ENCODE results near the gene FOXO3. TPM values are rescaled to one million over a fixed set of nuclear protein-coding genes. Genes with fewer than 3 reads are reported as not detected.
"Not testable (repeated sequence)": the region's sequence is repeated elsewhere in the genome, so short reads cannot be mapped to it uniquely, and the experiment has no call there.

FOXO3 gene
- total RNA-seq, 2 experiments from 2014 or later, result 3.1 to 3.6 TPM

GRCh38 chr6:108557494-108558371 is 3.0 kb upstream of the FOXO3 start:
- peak; percentile 56 for DNase-seq
- peaks cover 8% of the 10 kb centered on the region for H3K27me3 Mint-ChIP-seq (ENCODE audit: low read depth)
- peaks cover 12% of the 10 kb centered on the region for H3K4me1 Mint-ChIP-seq (ENCODE audit: low read depth)
- peaks cover 3% of the 10 kb centered on the region for H3K36me3 Mint-ChIP-seq (ENCODE audit: low read depth)
- intact Hi-C loops (cut with micrococcal nuclease), result loop anchor here (1.0 to 5.0 kb wide), 13 partner anchors 73 to 925 kb away; partner anchors contain the start of genes CD164, CEP57L1, OSTM1 and SNX3
- peak overlapping the region; percentile 88 for H3K4me3 Mint-ChIP-seq
- no peaks in the 10 kb centered on the region for H3K9me3 Mint-ChIP-seq
- CTCF ChIA-PET, result interaction anchor here (0.8 to 3.5 kb wide), 4 partner anchors 16 to 515 kb away, joined by 3 to 13 read pairs (median 3); partner anchors contain the start of gene ARMC2
- peak overlapping the region; percentile 89 for H3K27ac Mint-ChIP-seq

GRCh38 chr6:108558372-108559096 is 2.2 kb upstream of the FOXO3 start:
- H3K36me3 Mint-ChIP-seq (ENCODE audit: low read depth), result peaks cover 3% of the 10 kb centered on the region
- H3K4me3 Mint-ChIP-seq, result peak overlapping the region; percentile 88
- peak; percentile 97 for DNase-seq
- no peaks in the 10 kb centered on the region for H3K9me3 Mint-ChIP-seq
- H3K27me3 Mint-ChIP-seq (ENCODE audit: low read depth), result peaks cover 10% of the 10 kb centered on the region
- peaks cover 16% of the 10 kb centered on the region for H3K4me1 Mint-ChIP-seq (ENCODE audit: low read depth)
- H3K27ac Mint-ChIP-seq, result peak overlapping the region; percentile 89
- CTCF ChIA-PET, result interaction anchor here (1.0 to 3.5 kb wide), 2 partner anchors 20 to 514 kb away, joined by 3 to 13 read pairs; no protein-coding TSS in a partner anchor
- intact Hi-C loops (cut with micrococcal nuclease), result loop anchor here (1.0 to 5.0 kb wide), 13 partner anchors 72 to 924 kb away; partner anchors contain the start of genes CD164, CEP57L1, OSTM1 and SNX3

DNA sequence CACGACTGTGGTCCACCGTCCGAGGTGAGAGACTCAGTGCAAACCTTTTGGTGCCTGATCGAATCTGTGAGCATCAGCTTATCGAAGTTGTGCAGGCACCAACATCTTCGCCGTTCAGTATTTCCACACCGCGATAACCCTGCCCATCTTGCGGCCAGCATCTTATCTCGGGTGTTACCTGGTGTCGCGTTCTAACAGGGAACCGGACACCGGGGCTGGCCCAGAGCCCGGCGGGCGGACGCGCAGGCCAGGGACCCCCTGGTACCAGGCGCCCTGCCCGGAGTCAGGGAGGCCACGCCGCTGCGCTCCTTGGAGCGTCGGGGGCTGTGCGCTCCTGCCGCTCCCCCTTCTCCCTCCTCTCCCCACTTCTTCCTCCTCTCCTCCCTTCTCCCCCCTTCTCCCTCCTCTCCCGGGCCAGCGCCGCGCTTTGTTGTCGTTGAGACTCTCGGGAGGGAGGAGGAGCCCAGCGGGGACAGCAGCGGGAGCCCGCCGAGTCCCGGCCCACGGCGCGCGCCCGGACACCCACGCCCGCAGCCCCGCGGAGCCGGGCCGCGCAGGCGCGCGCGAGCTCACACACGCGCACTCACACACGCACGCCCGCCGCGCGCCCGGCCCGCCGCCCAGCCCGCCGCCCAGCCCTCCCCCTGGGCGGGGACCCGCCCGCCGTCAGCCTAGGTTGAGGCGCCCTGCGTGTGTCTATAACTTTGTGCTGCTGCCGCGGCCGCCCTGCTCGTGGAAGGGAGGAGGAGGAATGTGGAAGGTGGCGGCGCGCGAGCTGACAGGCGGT is 1.4 kb upstream of the FOXO3 start:
- H3K4me3 Mint-ChIP-seq, result peak overlapping the region; percentile 88
- peaks cover 3% of the 10 kb centered on the region for H3K36me3 Mint-ChIP-seq (ENCODE audit: low read depth)
- H3K27me3 Mint-ChIP-seq (ENCODE audit: low read depth), result peaks cover 10% of the 10 kb centered on the region
- peak; percentile 78 for DNase-seq
- intact Hi-C loops (cut with micrococcal nuclease), result loop anchor here (2.0 to 5.0 kb wide), 6 partner anchors 278 to 923 kb away; partner anchors contain the start of gene ZBTB24
- no peaks in the 10 kb centered on the region for H3K9me3 Mint-ChIP-seq
- H3K4me1 Mint-ChIP-seq (ENCODE audit: low read depth), result peaks cover 22% of the 10 kb centered on the region
- CTCF ChIA-PET, result interaction anchor here (3.5 kb wide), 1 partner anchor 513 kb away, joined by 13 read pairs; no protein-coding TSS in a partner anchor
- H3K27ac Mint-ChIP-seq, result peak overlapping the region; percentile 89

- H3K4me3 Mint-ChIP-seq, result peak overlapping the region; percentile 80
- DNase-seq, result no peak
Observed at GRCh38 chr6:108559884-108560462, 744 bp upstream of the FOXO3 start.

DNA sequence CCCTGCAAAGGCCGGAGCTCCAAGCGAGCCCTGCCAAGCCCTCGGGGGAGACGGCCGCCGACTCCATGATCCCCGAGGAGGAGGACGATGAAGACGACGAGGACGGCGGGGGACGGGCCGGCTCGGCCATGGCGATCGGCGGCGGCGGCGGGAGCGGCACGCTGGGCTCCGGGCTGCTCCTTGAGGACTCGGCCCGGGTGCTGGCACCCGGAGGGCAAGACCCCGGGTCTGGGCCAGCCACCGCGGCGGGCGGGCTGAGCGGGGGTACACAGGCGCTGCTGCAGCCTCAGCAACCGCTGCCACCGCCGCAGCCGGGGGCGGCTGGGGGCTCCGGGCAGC is 561 bp downstream of the FOXO3 start:
- intact Hi-C loops (cut with micrococcal nuclease), result loop anchor here (10.0 kb wide), 1 partner anchor 836 kb away; no protein-coding TSS in a partner anchor
- H3K27me3 Mint-ChIP-seq (ENCODE audit: low read depth); H3K36me3 Mint-ChIP-seq (ENCODE audit: low read depth); H3K9me3 Mint-ChIP-seq; DNase-seq; H3K4me3 Mint-ChIP-seq; H3K27ac Mint-ChIP-seq: not testable (repeated sequence)
- CTCF ChIA-PET, result interaction anchor here (1.9 kb wide), 1 partner anchor 19 kb away, joined by 5 read pairs; no protein-coding TSS in a partner anchor
- H3K4me1 Mint-ChIP-seq (ENCODE audit: low read depth), result peaks cover 42% of the 10 kb centered on the region

More at GRCh38 chr6:108559884-108560462, 744 bp upstream of the FOXO3 start:
- CTCF ChIA-PET, result interaction anchor here (3.5 kb wide), 1 partner anchor 512 kb away, joined by 13 read pairs; no protein-coding TSS in a partner anchor
- intact Hi-C loops (cut with micrococcal nuclease), result loop anchor here (2.0 to 10.0 kb wide), 7 partner anchors 277 to 922 kb away; partner anchors contain the start of gene ZBTB24
- peaks cover 29% of the 10 kb centered on the region for H3K4me1 Mint-ChIP-seq (ENCODE audit: low read depth)
- peak overlapping the region; percentile 24 for H3K27ac Mint-ChIP-seq
- peaks cover 10% of the 10 kb centered on the region for H3K27me3 Mint-ChIP-seq (ENCODE audit: low read depth)
- H3K9me3 Mint-ChIP-seq, result no peaks in the 10 kb centered on the region
- H3K36me3 Mint-ChIP-seq (ENCODE audit: low read depth), result peaks cover 3% of the 10 kb centered on the region

GRCh38 chr6:108561742-108562502 is 1.2 kb downstream of the FOXO3 start:
- CTCF ChIA-PET, result interaction anchor here (0.6 to 1.9 kb wide), 4 partner anchors 18 to 451 kb away, joined by 3 to 6 read pairs (median 4); no protein-coding TSS in a partner anchor
- peak overlapping the region; percentile 51 for H3K4me3 Mint-ChIP-seq
- peaks cover 10% of the 10 kb centered on the region for H3K27me3 Mint-ChIP-seq (ENCODE audit: low read depth)
- no peak for DNase-seq
- no peaks in the 10 kb centered on the region for H3K9me3 Mint-ChIP-seq
- peaks cover 43% of the 10 kb centered on the region for H3K4me1 Mint-ChIP-seq (ENCODE audit: low read depth)
- H3K36me3 Mint-ChIP-seq (ENCODE audit: low read depth), result peaks cover 3% of the 10 kb centered on the region
- intact Hi-C loops (cut with micrococcal nuclease), result loop anchor here (10.0 kb wide), 1 partner anchor 837 kb away; no protein-coding TSS in a partner anchor
- H3K27ac Mint-ChIP-seq, result no peak overlapping the region

DNA sequence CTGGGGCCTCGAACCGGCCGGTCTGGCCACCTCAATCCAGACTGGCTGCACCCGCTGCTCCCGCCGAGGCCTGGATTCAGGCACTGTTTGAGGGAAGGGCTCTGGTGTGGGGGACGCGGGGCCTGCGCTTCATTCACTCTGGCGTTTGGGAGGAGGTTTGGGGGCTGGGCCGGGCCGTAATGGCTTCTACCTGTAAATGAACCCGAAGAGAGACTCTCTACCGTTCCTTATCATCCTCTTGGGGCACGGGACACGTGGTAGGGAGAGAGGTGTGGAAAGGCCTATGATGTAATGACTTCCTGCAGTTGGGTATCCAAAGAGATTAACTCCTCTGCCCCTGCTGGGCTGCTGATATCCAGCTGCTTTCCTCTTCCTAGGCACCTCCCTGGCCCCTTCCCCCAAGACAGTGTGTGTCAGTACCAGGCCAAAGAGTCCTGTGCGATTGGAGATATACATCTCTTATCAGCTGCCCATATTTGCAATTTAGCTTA is 1.8 kb downstream of the FOXO3 start:
- H3K9me3 Mint-ChIP-seq, result no peaks in the 10 kb centered on the region
- peaks cover 10% of the 10 kb centered on the region for H3K27me3 Mint-ChIP-seq (ENCODE audit: low read depth)
- intact Hi-C loops (cut with micrococcal nuclease), result loop anchor here (10.0 kb wide), 1 partner anchor 838 kb away; no protein-coding TSS in a partner anchor
- CTCF ChIA-PET, result interaction anchor here (0.6 to 1.9 kb wide), 4 partner anchors 18 to 451 kb away, joined by 3 to 6 read pairs (median 4); no protein-coding TSS in a partner anchor
- no peak for DNase-seq
- H3K4me1 Mint-ChIP-seq (ENCODE audit: low read depth), result peaks cover 43% of the 10 kb centered on the region
- H3K27ac Mint-ChIP-seq, result no peak overlapping the region
- peaks cover 3% of the 10 kb centered on the region for H3K36me3 Mint-ChIP-seq (ENCODE audit: low read depth)
- H3K4me3 Mint-ChIP-seq, result peak overlapping the region; percentile 51

- Mint-ChIP-seq H3K27me3 (ENCODE audit: low read depth) (peaks cover 10% of the 10 kb centered on the region), H3K4me3 (no peak overlapping the region), H3K36me3 (ENCODE audit: low read depth) (peaks cover 5% of the 10 kb centered on the region), H3K27ac (no peak overlapping the region), H3K4me1 (ENCODE audit: low read depth) (peaks cover 45% of the 10 kb centered on the region), H3K9me3 (no peaks in the 10 kb centered on the region)
- no peak for DNase-seq
- CTCF ChIA-PET, result interaction anchor here (1.9 kb wide), 1 partner anchor 21 kb away, joined by 5 read pairs; no protein-coding TSS in a partner anchor
- intact Hi-C loops (cut with micrococcal nuclease), result loop anchor here (10.0 kb wide), 1 partner anchor 838 kb away; no protein-coding TSS in a partner anchor
Observed at GRCh38 chr6:108563292-108563691, 2.6 kb downstream of the FOXO3 start.

DNA sequence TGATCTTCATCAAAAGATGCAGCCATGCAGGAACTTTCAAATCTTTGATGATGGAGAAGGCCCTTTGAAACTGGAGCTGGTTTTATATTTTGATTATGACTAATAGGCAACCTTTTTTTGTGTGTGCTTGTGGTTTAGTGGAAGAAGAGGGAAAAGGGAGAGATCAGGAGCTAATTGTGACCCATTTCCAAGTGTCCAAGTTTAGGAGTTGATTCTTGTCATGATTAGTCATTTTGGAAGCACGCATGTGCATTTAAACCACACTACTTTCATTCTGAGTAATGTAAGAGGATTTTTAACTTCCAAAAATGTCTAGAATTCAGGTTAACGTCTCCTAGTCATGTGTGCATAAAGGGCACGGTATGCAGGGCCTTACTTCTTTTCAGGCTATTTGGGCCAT is 3.5 kb downstream of the FOXO3 start:
- no peak overlapping the region for H3K4me3 Mint-ChIP-seq

DNA sequence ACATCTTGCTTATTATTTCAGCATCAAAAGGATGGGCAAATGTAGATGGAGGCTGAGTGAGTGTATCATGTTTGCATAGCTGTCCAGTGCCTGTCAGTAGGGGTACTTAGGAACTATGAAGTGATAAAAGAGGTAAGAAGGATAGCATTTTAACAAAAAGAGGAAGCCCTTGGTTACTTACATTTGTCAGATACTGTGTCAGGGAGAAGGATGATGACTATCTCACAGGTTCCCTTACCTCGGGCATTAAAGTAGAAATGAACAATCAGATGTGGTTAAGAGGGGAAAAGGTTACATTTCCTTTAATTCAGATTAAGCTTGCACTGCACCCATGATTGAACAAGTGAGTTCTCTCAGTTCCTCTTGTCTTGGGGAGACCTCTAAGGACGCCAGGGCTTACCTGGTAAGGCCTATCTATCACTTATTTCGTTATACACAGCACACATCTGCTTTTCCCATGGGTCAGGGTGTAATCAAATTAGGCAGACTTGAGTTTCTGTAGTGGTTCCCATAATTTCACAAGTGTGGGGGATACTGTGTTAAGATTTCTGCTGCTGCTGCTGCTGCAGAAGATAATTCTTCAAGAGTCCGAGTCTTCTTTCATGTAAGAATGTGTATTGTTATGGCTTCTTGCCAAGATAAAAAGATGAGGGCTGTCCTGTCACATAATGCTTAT is 4.5 kb downstream of the FOXO3 start:
- H3K36me3 Mint-ChIP-seq (ENCODE audit: low read depth), result peaks cover 8% of the 10 kb centered on the region
- H3K27ac Mint-ChIP-seq, result peak overlapping the region; percentile 67
- CTCF ChIA-PET, result no interaction called here
- H3K9me3 Mint-ChIP-seq, result no peaks in the 10 kb centered on the region
- DNase-seq, result peak; percentile 26
- H3K27me3 Mint-ChIP-seq (ENCODE audit: low read depth), result peaks cover 10% of the 10 kb centered on the region
- H3K4me1 Mint-ChIP-seq (ENCODE audit: low read depth), result peaks cover 52% of the 10 kb centered on the region
- intact Hi-C loops (cut with micrococcal nuclease), result loop anchor here (1.0 to 10.0 kb wide), 3 partner anchors 16 to 840 kb away; no protein-coding TSS in a partner anchor
- peak overlapping the region; percentile 35 for H3K4me3 Mint-ChIP-seq

More for the DNA sequence above, 3.5 kb downstream of the FOXO3 start:
- peaks cover 50% of the 10 kb centered on the region for H3K4me1 Mint-ChIP-seq (ENCODE audit: low read depth)
- intact Hi-C loops (cut with micrococcal nuclease), result loop anchor here (2.0 to 10.0 kb wide), 2 partner anchors 17 to 839 kb away; no protein-coding TSS in a partner anchor
- no peaks in the 10 kb centered on the region for H3K9me3 Mint-ChIP-seq
- peaks cover 5% of the 10 kb centered on the region for H3K36me3 Mint-ChIP-seq (ENCODE audit: low read depth)
- H3K27me3 Mint-ChIP-seq (ENCODE audit: low read depth), result peaks cover 10% of the 10 kb centered on the region
- DNase-seq, result peak; percentile 22
- CTCF ChIA-PET, result interaction anchor here (0.6 kb wide), 3 partner anchors 239 to 272 kb away, joined by 3 to 5 read pairs (median 3); no protein-coding TSS in a partner anchor
- no peak overlapping the region for H3K27ac Mint-ChIP-seq
